HL-60/S4 treated with retinoic acid at 250 ng/mL for 4 days and 3 days (cell line): ENCODE data around the gene PDE4D.

ENCODE experiments used
- in situ Hi-C: fragments of 300-500 bp; cut with MboI; formaldehyde crosslinking; loops from 2 replicates; pipeline ENCODE4 v1.7.0; 2022; ENCODE audit warnings: low sequenced_read_pairs

PDE4D gene

GRCh38 chr5:59715228-59715627 lies 178.3 kb downstream of the PDE4D start:
- in situ Hi-C loops: no loop called here

- in situ Hi-C loops: no loop called here
Observed at GRCh38 chr5:59713498-59713844, 180.1 kb downstream of the PDE4D start.

GRCh38 chr5:59712836-59713497 lies 180.6 kb downstream of the PDE4D start:
- in situ Hi-C loops: no loop called here

GRCh38 chr5:59711310-59711709 lies 182.2 kb downstream of the PDE4D start:
- in situ Hi-C loops: no loop called here

- in situ Hi-C loops: no loop called here
Observed at GRCh38 chr5:59709846-59710245, 183.7 kb downstream of the PDE4D start.

- in situ Hi-C loops: no loop called here
Observed at GRCh38 chr5:59709346-59709821, 184.1 kb downstream of the PDE4D start.

- in situ Hi-C loops: no loop called here
Observed at GRCh38 chr5:59704936-59705335, 188.6 kb downstream of the PDE4D start.

GRCh38 chr5:59703789-59704188 lies 189.7 kb downstream of the PDE4D start:
- in situ Hi-C loops: no loop called here

GRCh38 chr5:59698207-59699178 lies 195.0 kb downstream of the PDE4D start:
- in situ Hi-C loops: no loop called here

GRCh38 chr5:59694411-59694810 lies 199.1 kb downstream of the PDE4D start:
- in situ Hi-C loops: no loop called here

- in situ Hi-C loops: no loop called here
Observed at GRCh38 chr5:59693492-59694309, 199.8 kb downstream of the PDE4D start.

- in situ Hi-C loops: no loop called here
Observed at GRCh38 chr5:59685793-59686192, 207.7 kb downstream of the PDE4D start.

GRCh38 chr5:59685191-59685530 lies 208.4 kb downstream of the PDE4D start:
- in situ Hi-C loops: no loop called here

GRCh38 chr5:59684388-59685190 lies 208.9 kb downstream of the PDE4D start:
- in situ Hi-C loops: no loop called here

GRCh38 chr5:59683311-59683710 lies 210.2 kb downstream of the PDE4D start:
- in situ Hi-C loops: no loop called here

- in situ Hi-C loops: no loop called here
Observed at GRCh38 chr5:59682542-59682941, 211.0 kb downstream of the PDE4D start.

GRCh38 chr5:59678943-59679342 lies 214.6 kb downstream of the PDE4D start:
- in situ Hi-C loops: no loop called here

GRCh38 chr5:59674763-59675162 lies 218.8 kb downstream of the PDE4D start:
- in situ Hi-C loops: no loop called here

GRCh38 chr5:59673438-59674058 lies 220.0 kb downstream of the PDE4D start:
- in situ Hi-C loops: no loop called here

GRCh38 chr5:59666440-59667068 lies 227.0 kb downstream of the PDE4D start:
- in situ Hi-C loops: no loop called here
